GM18873 (cell line): ENCODE measurements around the gene ROBO2.
A peak's percentile ranks its signal among the peaks of the same experiment; 100 is the strongest.

Source experiments
- ATAC-seq: cut with Tn5 transposase; IDR thresholded peaks from one replicate; pipeline ENCODE4 v1.9.1; 2021; ENCODE audit warnings: mild to moderate bottlenecking, moderate library complexity, moderate number of reproducible peaks; ENCODE audit not compliant: unreplicated experiment, low FRiP score

The ROBO2 gene

DNA sequence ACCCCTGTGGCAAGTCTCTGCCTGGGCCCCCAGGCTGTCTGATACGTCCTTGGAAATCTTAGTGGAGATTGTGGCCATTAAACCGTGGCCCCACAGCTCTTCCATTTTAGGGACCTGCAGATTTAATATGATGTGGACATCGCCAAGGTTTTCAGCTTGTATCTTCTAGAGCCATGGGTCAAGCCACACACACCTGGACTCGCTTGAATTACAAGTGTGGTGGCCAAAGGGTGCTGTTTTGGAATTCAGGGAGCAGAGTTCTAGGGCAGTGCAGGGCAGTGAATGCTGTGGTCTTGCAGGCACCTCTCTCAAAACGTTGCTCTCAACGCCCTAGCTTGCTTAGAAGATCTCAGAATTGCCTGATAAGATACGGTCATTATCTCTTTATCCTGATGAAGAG is 211.2 kb downstream of the ROBO2 start:
- no peak for ATAC-seq

DNA sequence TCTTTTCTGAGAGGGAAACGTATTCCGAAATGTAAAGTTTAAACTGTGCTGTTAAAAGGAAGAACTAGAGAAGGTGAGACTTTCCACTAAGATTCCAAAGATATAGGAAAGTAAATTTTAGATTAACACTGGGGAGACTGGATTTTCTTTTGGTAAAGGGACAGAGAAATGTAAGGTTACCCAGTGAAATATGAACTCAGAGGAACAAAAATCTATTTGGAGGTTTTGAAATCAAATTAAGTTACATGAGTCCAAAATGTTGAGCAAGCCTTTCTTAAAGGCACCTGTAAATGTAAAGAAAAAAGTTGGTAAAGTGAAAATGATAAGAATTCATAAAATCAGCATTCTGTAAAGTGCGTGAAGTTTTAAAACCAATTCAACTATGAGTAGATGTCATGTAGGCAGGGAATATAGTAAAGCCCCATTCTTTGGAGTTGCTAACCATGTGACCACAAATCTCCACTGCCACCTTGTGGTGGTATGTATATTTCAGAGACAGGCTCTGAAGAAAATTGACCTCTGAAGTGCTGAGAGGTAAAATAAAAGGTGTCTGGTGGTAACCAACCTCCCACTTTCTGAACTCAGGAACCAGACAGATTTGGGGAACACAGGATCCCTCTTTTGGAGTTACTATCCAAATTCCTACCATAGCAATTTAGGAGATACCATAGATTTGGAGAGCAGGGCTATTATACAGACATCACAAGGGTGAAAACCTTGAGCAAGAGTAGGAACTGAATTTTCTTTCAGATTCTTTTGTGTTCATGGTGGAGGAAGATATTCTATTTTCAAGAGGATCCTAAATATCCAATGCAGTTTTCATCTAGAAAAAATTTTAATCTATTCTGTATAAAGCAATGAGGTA is 215.3 kb downstream of the ROBO2 start:
- peak; percentile 63 for ATAC-seq

DNA sequence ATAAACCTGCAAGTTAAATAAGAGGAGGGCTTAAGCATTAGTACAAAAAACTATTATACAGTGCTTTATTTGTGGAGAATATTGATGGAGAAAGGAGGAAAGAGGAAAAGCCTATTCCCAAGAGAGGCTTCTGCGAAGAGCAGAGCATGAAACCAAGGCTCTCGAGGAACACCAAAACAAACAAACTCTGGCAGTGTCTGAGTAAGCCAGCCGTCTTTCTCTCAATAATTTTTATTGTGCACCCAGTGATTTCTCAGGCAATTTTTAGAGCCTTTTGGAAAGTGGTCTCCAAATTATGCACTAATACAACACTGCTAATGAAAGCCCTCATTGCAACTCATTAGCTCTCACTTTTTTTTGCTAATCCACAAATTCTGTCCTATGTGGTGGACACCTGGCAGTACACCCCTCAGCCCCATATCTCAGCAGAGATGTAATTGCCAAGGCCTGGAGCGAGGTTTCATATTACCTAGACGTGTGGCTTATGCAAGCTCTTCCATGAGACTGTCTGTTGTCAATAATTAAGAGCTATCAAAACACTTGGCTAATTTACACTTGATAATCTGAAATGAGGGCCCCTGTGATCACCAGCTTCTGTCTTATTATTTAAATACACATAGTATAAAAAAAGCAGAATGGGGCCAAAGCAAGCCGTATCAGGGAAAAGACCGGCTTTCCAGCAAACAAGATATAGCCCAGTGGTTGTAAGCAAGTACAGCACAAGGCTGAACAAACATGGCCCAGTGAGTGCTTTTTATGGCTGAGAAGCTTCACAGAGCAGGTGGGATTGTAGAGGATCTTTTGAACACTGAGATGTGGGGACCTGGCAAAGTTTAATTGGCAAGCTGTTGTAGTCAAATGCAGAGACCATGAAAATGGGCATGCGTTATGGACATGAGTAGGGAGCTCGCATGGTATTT is 216.9 kb downstream of the ROBO2 start:
- ATAC-seq = no peak

DNA sequence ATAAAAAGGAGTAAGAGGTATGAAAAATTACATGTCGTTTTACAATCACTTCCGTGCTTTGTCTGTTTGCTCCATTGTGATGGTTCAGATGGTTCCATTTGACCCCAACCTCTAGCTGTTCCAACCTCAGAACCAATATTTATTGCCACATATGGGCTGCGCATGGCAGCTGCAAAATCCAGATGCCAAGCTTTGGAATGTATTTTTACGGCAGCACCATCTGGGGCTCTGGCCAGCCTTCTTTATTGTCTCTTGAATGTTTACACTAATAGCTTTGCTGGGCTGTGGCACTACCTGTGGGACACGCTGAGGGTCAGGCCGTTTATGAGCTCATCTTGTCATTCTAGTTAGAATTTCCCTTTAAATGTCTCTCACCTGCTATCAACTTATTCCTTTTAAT is 219.8 kb downstream of the ROBO2 start:
- no peak for ATAC-seq

DNA sequence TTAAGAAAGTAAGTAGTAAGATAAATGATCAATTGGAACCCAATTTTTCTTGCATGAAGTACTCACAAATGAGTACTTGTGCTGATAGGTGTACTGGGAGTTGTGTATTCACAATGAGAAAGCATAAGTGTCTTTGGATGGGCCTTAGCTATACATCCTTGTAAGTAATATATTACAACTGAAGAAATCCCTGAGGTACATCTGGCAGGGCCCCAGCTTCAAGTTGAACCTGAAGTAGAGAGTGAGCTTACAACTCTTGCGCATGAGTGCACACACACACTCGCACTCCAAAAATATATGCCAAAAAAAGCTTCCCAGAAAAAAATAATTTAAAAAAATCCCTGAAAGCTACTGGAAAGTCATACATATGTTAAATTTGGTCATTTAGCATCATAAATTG is 222.5 kb downstream of the ROBO2 start:
- ATAC-seq = no peak

DNA sequence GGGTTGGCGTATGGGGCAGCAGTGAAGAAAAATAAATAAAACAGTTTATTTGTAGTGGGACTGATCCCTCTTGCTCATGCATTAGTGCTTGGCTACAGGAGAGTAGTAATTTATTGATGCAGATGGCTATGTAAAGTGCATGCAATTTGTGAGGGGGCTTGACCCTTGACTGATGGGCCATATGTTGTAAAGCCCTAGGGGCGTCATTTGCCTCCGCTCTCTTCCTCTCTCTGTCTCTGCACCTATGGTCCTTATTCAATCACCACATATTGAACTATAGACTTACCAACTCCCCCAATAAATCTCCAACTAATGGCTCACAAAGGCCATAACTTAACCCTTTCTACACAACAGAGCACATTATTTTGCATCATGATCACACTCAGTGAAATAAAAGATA is 227.7 kb downstream of the ROBO2 start:
- no peak for ATAC-seq

DNA sequence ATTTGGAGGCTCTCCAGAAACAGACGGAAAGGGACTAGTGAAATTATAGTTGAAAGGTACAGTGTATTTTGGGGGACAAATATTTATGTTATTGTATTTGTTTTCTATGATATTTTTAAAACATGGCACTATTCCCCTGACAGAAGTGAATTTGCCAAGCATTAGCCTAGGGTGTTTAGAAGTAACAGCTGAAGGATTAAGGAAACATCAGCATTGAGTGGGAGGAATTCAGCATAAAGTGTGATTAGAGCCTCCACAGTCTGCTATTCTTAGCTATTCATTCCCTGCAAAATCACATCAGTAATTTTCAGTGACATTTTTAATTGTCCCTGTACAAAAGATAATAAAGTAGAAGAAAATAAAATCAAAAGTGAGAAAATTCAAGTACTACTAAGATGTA is 231.4 kb downstream of the ROBO2 start:
- ATAC-seq = no peak

DNA sequence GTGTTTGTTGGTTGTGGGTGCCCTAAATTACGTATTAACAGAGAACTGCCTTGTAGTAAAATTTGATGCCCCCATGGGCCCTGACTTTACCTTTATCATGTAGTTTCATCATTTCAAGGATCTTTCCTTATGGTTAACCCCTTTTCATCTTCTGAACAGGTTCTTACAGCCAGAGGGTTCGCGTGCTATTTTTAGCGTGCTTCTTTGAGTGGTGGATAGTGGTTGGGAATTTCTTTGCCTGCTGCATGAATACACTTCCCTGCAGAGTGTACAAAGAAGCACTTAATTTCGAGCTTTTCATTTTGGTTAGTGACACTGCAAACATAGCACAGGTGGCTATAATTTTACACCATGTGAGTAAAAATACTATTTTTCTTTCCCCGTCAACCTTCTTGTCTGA is 231.8 kb downstream of the ROBO2 start:
- ATAC-seq = no peak

DNA sequence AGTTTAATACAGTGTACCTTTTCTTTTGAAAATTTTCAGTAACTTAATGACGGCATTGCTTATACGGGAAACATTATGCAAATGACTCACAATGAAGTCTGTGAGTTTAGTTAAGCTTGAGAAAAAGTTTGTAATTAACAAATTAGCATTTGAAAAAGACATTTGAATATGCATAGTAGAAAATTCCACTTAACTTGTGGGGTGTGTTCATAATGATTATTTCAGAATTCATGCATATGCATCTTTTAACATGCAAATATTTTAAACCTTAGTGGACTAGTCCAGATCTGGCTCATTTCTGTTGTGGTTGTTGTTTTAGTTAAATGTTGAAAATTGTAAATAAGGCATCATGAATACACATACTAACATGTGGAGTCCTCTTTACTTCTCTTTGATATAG is 239.4 kb downstream of the ROBO2 start:
- ATAC-seq = no peak

DNA sequence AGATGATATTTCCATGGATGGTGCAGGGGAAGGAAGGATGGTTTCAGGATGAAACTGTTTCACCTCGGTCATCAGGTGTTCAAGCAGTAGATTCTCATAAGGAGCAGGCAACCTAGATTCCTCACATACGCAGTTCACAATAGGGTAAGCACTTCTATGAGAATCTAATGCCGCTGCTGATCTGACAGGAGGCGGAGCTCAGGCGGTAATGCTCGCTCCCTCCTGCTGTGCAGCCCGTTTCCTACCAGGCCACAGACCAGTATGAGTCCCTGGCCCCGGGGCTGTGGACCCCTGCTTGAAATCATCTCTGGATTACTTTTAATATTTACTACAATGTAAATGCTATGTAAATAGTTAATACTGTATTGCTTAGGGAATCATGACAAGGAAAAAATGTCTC is 241.8 kb downstream of the ROBO2 start:
- ATAC-seq = no peak

DNA sequence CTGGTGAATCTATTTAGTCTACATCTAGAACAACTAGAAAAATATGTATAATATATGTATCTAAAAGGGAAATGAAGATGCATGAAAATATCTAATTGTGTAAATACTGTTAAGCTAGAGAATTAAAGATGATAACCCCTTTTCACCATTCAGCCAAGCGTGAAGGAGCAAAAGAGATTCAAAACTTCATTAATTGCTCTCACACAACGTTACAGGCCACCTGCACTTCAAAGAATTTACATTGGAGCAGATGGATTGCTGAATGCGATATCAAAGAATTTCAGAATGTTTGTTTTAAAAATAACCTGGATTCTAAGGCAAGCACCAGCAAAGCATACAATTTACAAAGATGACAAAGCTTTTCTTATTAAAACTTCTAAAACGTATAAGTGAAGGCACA is 243.2 kb downstream of the ROBO2 start:
- ATAC-seq = no peak

DNA sequence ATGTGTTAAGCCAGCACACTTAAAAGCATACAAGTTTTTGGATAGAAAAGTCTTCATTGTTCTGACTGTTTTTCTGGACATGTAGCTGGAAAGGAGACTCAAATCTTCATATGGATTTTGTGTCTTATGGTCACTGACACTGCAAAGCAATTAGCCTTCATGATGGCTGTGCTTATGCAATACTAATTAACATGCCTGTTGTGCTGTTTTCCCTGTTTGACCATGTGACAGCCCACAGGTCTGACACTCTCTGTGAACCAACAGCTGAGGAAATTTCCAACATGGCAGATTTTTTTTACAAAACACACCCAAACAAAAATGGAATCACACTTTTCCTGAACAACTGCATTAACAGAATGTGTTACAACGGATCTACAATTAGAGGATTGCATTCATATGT is 248.4 kb downstream of the ROBO2 start:
- ATAC-seq = no peak

DNA sequence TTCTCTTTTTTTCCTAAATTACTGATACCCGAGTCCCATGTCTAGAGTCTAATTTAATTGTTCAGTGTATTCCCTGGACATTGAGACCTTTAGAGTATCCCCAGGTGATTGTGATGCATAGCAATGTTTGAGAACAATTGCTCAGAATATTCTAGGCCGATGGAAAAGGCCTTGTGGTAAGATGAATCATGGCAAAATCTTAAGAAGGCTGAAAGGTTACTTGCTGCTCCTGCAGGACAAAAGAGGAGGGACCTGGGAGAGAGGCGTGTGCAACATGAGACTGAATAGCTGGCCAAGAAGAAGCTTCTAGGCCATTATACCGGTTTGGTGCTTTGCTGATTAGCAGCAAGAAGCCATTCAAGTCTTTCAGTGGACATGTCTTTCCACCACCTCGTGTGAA is 256.6 kb downstream of the ROBO2 start:
- no peak for ATAC-seq

DNA sequence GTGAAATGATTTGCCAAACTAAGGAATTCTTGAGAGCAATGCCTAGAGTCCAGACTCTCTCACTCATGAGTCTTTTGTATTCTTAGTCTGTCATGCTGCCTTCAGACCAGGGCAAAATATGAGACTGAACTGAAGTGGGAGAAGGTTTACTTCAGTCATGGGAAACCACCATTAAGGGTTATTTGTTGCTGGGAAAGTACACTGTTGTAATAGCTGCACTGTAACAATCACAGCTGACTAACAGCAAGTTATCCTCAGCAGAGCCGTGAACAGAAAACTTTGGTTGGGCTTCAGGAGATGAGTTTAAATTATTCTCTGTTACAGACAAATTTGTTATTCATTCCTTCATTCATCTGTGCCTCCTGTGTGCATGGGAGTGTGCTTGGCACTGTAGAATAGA is 258.5 kb downstream of the ROBO2 start:
- no peak for ATAC-seq

DNA sequence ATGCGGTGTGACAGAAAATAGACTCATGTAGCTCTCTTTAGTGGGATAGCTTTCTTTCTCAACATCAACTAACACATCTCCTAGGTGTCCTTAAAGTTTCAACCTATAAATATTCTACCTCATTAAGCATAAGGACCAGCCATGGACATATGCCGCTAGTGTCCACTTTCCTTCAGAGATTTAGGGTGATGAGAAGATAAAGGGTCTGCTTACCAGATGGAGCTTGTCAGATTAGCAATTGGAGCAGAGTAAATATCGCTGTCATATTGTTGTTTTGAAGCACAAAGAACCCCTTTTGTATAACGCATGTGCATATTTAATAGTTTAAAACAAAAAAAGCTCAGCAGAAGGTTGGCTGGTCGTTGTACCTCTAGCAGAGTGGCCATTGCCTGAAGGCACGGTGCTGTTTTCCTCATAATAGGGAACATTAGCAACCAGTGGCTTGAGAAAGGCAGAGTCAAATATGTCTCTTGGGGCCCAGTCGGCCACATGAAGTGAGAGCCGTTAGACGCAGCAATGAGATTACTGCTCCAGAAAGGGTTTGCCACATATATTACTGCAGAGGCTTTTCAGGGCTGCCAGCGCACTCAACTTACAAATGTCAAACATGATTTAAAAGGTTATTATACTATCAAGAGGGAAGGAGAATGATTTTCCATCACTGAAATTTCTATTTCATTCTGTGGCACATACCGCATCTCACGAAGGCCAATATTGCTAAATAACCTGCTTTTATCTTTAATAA is 264.2 kb downstream of the ROBO2 start:
- no peak for ATAC-seq

DNA sequence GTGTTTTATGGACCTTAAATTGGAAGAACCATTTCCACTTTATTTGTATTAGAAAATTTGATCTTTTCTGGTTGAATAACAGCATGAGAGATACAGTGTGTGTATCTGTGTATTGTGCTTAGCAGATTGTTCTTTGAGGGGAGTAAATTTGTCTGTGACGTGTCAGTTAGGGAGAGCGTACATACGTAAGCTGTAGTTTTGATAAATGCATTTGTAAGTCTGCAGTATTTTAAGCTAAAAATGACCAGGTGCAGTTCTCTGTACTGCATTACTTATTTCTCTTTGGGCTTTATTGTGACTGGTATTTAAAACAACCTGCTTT is 264.8 kb downstream of the ROBO2 start:
- ATAC-seq = no peak

DNA sequence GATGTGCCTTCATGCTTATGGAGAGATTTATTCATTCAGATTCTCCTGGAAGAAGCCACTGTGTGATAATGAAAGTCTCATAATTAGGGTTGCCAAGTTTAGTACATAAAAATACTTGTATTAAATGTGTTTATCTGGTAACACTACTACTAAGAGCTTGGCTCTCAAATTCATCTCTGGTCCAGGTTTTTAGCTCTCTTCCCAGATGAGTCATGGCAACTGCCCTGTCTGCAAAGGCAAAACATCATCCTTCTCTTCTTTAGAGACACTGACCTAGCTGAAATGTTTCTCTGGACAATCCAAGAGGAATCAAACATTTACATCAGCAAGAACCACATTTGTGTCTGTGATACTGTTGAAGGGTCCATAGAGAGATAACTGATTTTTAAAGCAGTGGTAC is 269.6 kb downstream of the ROBO2 start:
- ATAC-seq = no peak

DNA sequence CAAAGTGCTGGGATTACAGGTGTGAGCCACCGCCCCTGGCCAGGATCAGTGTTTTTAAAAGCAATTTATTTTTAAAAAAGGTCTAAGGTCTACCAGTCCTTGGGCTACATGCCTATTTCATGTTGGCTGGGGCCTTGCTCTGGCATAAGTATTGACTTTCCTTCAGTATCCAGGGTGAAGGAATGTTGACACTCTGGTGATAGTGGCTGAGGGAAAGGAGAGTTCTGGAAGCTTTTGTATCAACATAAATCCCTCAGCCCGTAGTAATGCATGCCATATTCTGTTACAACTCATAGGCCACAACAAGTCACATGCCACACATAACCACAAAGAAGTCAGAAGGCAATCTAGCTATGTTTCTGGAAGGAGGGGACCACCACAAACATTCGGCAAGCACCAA is 273.9 kb downstream of the ROBO2 start:
- ATAC-seq = no peak

DNA sequence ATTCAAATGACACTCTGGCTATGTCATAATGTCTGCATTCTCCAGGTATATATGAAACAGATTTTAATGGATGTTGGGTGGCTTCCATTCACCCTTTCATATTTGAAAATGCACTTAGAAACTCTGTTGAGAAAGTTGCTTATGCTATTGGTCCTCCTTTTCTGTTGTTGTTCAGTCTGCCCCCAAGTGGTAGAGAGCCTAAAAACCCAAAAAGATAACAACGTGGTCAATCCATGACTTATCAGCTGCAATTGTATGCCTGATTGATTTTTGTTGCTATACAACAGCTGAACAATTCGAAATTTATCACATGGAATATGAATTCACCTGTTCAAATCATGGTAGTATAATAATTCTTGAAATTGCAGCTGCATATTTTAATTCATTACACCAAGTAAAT is 279.8 kb downstream of the ROBO2 start:
- no peak for ATAC-seq

DNA sequence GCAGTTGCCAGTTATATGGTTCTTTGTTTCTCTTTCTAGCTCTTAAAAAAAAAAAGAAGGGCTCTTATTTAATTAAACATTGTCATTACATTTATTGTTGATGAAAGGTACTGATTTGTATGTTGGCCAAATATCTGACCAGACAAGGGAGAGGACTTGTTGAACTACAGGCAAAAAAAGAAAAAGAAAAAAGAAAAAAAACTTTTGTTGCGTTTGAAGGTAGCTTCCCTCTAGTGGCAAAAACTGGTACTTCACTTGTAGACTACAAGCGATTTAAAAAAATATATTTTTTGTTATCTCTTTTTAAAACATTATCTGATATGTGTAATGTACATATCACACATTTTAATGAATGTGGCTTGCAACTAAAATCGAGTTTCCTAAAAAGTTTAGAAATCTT is 280.6 kb downstream of the ROBO2 start:
- ATAC-seq = no peak

DNA sequence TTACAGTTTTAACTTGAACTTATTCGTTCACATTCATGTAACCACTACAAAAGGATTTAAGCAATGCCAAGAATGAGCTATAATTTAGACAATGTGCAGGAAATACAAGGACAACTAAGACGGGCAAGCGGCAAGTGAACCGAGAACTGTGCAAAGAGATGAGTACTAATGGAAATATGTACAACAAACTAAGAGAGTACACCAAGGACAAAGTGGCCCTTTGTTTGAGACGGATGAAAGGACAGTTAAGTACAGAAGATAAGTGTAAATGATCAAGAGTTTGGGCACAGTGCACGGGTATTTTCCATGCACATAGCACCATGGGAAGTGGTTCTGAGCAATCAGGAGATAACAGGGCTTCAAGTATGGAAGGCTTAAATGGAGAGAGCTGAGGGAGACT is 281.7 kb downstream of the ROBO2 start:
- no peak for ATAC-seq
